B cell (primary cell): ENCODE results near the gene APOC3. TPM values are rescaled to one million over a fixed set of nuclear protein-coding genes. Genes with fewer than 3 reads are reported as not detected.

Experiments
- ATAC-seq: fragments of 200-7000 bp; cut with Tn5 transposase; one replicate; pipeline ENCODE4 v1.10.0; 2021; ENCODE audit warnings: low read depth, mild to moderate bottlenecking, moderate number of reproducible peaks, moderate library complexity
- CTCF ChIA-PET: fragments of 350-600 bp; sonication (Branson Sonifier 250); formaldehyde crosslinking; loops from one replicate; lab custom pipeline; 2021; ENCODE audit warnings: antibody characterized with exemption, inconsistent platforms; lab: Charles Lee
- POLR2A ChIA-PET: fragments of 350-600 bp; sonication (Branson Sonifier 250); formaldehyde crosslinking; loops from one replicate; lab custom pipeline; 2021; ENCODE audit warnings: antibody characterized with exemption; lab: Charles Lee
- DNase-seq: peaks from one replicate; pipeline ENCODE4 v3.0.0; 2013
- H2AFZ ChIP-seq: 2 replicates; pipeline ENCODE4 v1.6.1; 2012; ENCODE audit warnings: mild to moderate bottlenecking, low read depth, low read length; ENCODE audit not compliant: insufficient read depth, poor library complexity, severe bottlenecking
- H3K27ac ChIP-seq, 2 donors: 1 replicate in 1 of 2; 2 replicates in 1 of 2; pipeline ENCODE4 v1.5.1; 2012 to 2013; ENCODE audit warnings: low read length in 2 of 2, mild to moderate bottlenecking in 2 of 2, moderate library complexity in 1 of 2
- H3K27me3 ChIP-seq, 4 experiments: fragments of 200-600 bp in 1 of 4; sonication (generic) in 1 of 4; replicated peaks in 1 of 4; 1 replicate in 2 of 4; 2 replicates in 2 of 4; pipeline versions ENCODE4 v1.6.1 to v1.7.0; 2013 to 2016; ENCODE audit warnings: low read length in 3 of 4, mild to moderate bottlenecking in 2 of 4, mixed read lengths in 1 of 4, moderate library complexity in 1 of 4; ENCODE audit not compliant: insufficient read depth in 4 of 4, control insufficient read depth in 3 of 4; ENCODE audit errors: control extremely low read depth in 1 of 4
- H3K36me3 ChIP-seq, 2 experiments: replicated peaks in 1 of 2; 1 replicate in 1 of 2; 2 replicates in 1 of 2; pipeline versions ENCODE4 v1.6.1 to v1.7.1; 2013; ENCODE audit warnings: low read length in 1 of 2; ENCODE audit not compliant: insufficient read depth in 2 of 2, control insufficient read depth in 1 of 2; ENCODE audit errors: control extremely low read depth in 1 of 2, extremely low read depth in 1 of 2
- H3K4me1 ChIP-seq, 2 donors: fragments of 200-600 bp in 1 of 2; sonication (generic) in 1 of 2; 1 replicate in 1 of 2; 2 replicates in 1 of 2; pipeline versions ENCODE4 v1.5.1 to v1.6.1; 2013 to 2017; ENCODE audit warnings: low read length in 2 of 2; ENCODE audit not compliant: control insufficient read depth in 2 of 2, insufficient read depth in 2 of 2
- H3K4me2 ChIP-seq: replicated peaks from 2 replicates; pipeline ENCODE3; 2012; ENCODE audit warnings: mild to moderate bottlenecking, low read depth, low read length; ENCODE audit not compliant: poor library complexity, severe bottlenecking
- H3K4me3 ChIP-seq, 5 experiments: fragments of 200-600 bp in 1 of 5; sonication (generic) in 1 of 5; 1 replicate in 3 of 5; 2 replicates in 2 of 5; pipeline versions ENCODE4 v1.5.1 to v1.7.0; 2011 to 2016; ENCODE audit warnings: low read length in 4 of 5, mild to moderate bottlenecking in 4 of 5, low read depth in 2 of 5, control low read depth in 1 of 5, moderate library complexity in 1 of 5; ENCODE audit not compliant: insufficient read depth in 1 of 5; ENCODE audit errors: control extremely low read depth in 1 of 5, extremely low read depth in 1 of 5
- H3K79me2 ChIP-seq: fragments of 200-600 bp; sonication (generic); one replicate; pipeline ENCODE4 v1.6.0; 2016; ENCODE audit warnings: low read length; ENCODE audit not compliant: control insufficient read depth, insufficient read depth
- H3K9ac ChIP-seq: fragments of 200-600 bp; sonication (generic); 2 replicates; pipeline ENCODE4 v1.6.1; 2017; ENCODE audit warnings: mild to moderate bottlenecking, low read length, moderate library complexity
- H3K9me3 ChIP-seq, 3 donors: one replicate each; pipeline versions ENCODE4 v1.6.1 to v1.7.1; 2013; ENCODE audit warnings: low read length in 2 of 3; ENCODE audit not compliant: control insufficient read depth in 2 of 3, insufficient read depth in 1 of 3; ENCODE audit errors: control extremely low read depth in 1 of 3
- H4K20me1 ChIP-seq: 2 replicates; pipeline ENCODE4 v1.6.0; 2012; ENCODE audit warnings: mild to moderate bottlenecking, low read length; ENCODE audit not compliant: insufficient read depth, control insufficient read depth, poor library complexity, severe bottlenecking
- H3K27ac Mint-ChIP-seq: one replicate; pipeline ENCODE4 v1.8.0; 2021; ENCODE audit warnings: mixed read lengths
- H3K27me3 Mint-ChIP-seq: one replicate; pipeline ENCODE4 v1.8.0; 2021; ENCODE audit warnings: mixed read lengths
- H3K4me1 Mint-ChIP-seq: one replicate; pipeline ENCODE4 v1.8.0; 2021; ENCODE audit warnings: mixed read lengths
- H3K4me3 Mint-ChIP-seq: one replicate; pipeline ENCODE4 v1.8.0; 2021; ENCODE audit warnings: mixed read lengths
- H3K9me3 Mint-ChIP-seq: one replicate; pipeline ENCODE4 v1.8.0; 2022; ENCODE audit warnings: mixed read lengths; ENCODE audit not compliant: insufficient read depth
- CTCF ChIP-seq: fragments of 200-600 bp; IDR thresholded peaks from one replicate; pipeline ENCODE4 v1.8.0; 2022; ENCODE audit warnings: antibody characterized with exemption, mild to moderate bottlenecking
- EZH2 ChIP-seq: IDR thresholded peaks from 2 replicates; pipeline ENCODE4 v1.6.1; 2012; ENCODE audit warnings: borderline replicate concordance, low read depth, mild to moderate bottlenecking, moderate library complexity, low read length; ENCODE audit not compliant: insufficient read depth, poor library complexity, severe bottlenecking
- WGBS: methylation state at CpG from one replicate; pipeline ENCODE4 v1.1.5; 2013; ENCODE audit warnings: missing lambda C conversion rate; ENCODE audit not compliant: insufficient coverage; 5-methylcytosine and 5-hydroxymethylcytosine counted together
- intact Hi-C: fragments of 100-400 bp; cut with micrococcal nuclease; formaldehyde crosslinking; loops from one replicate; pipeline ENCODE4 v1.10.0; 2022
- polyA plus RNA-seq: library from polyadenylated mRNA; depleted of rRNA; stranded (reverse); fragments of >200 nt; gene quantifications from 2 replicates; pipeline ENCODE4 v1.2.3, GENCODE V29; 2012
- total RNA-seq, 2 donors: library from RNA; stranded (reverse); fragments of 120-200 nt in 1 of 2; gene quantifications; 1 replicate in 1 of 2; 2 replicates in 1 of 2; pipeline versions ENCODE4 v1.2.3 to v1.2.4, GENCODE V29; 2013 to 2022

The APOC3 gene
- total and polyA plus RNA-seq, 2 donors (not counting 1 experiment from before 2014, with no cell fraction given): not detected

GRCh38 chr11:116793772-116794097 is 36.0 kb upstream of the APOC3 start:
- intact Hi-C loops: loop anchor here (10.0 kb wide), 1 partner anchor 81 kb away; no protein-coding TSS in a partner anchor
- CTCF ChIA-PET: interaction anchor here (1.6 to 7.1 kb wide), 2 partner anchors 305 to 312 kb away, joined by 4 to 80 read pairs; no protein-coding TSS in a partner anchor
- H3K4me1 ChIP-seq: peaks cover 6 to 9% of the 10 kb centered on the region in 2 donors

GRCh38 chr11:116794851-116795250 is 34.9 kb upstream of the APOC3 start:
- no peak overlapping the region for H3K4me3 Mint-ChIP-seq
- no peaks in the 10 kb centered on the region for H3K9me3 ChIP-seq
- intact Hi-C loops: loop anchor here (10.0 kb wide), 1 partner anchor 80 kb away; no protein-coding TSS in a partner anchor
- H3K27ac Mint-ChIP-seq: no peak overlapping the region
- H3K27me3 ChIP-seq: peaks cover 0 to 10% (median 2%) of the 10 kb centered on the region in 4 experiments
- ChIA-PET POLR2A (no interaction called here), CTCF (interaction anchor here (1.6 kb wide), 1 partner anchor 304 kb away, joined by 4 read pairs; no protein-coding TSS in a partner anchor)
- H4K20me1 ChIP-seq: no peaks in the 10 kb centered on the region
- H3K4me3 ChIP-seq: no peak overlapping the region
- H3K27me3 Mint-ChIP-seq: peaks cover 27% of the 10 kb centered on the region
- H3K4me1 ChIP-seq: peaks cover 6 to 9% of the 10 kb centered on the region in 2 donors
- H3K4me2 ChIP-seq: no peak overlapping the region
- H3K27ac ChIP-seq: no peak overlapping the region
- ATAC-seq (no peak), DNase-seq (no peak)
- H2AFZ ChIP-seq: no peak overlapping the region
- no peak for TF ChIP-seq CTCF
- TF ChIP-seq EZH2: no peak
- H3K36me3 ChIP-seq: no peaks in the 10 kb centered on the region
- H3K9ac ChIP-seq: no peak overlapping the region
- no peaks in the 10 kb centered on the region for H3K9me3 Mint-ChIP-seq
- 95% methylated on average over 2 of the region's 2 CpGs for WGBS
- peaks cover 5% of the 10 kb centered on the region for H3K4me1 Mint-ChIP-seq
- no peaks in the 10 kb centered on the region for H3K79me2 ChIP-seq

More at GRCh38 chr11:116793772-116794097, 36.0 kb upstream of the APOC3 start:
- POLR2A ChIA-PET: interaction anchor here (0.6 kb wide), 1 partner anchor 312 kb away, joined by 4 read pairs; no protein-coding TSS in a partner anchor
- Histone ChIP-seq H3K36me3 (no peaks in the 10 kb centered on the region), H3K4me3 (no peak overlapping the region), H4K20me1 (no peaks in the 10 kb centered on the region), H3K79me2 (no peaks in the 10 kb centered on the region), H3K27ac (no peak overlapping the region), H3K4me2 (no peak overlapping the region), H2AFZ (no peak overlapping the region), H3K27me3 (peaks cover 0 to 10% (median 0%) of the 10 kb centered on the region in 4 experiments), H3K9me3 (no peaks in the 10 kb centered on the region), H3K9ac (no peak overlapping the region)
- peaks cover 7% of the 10 kb centered on the region for H3K4me1 Mint-ChIP-seq
- H3K9me3 Mint-ChIP-seq: no peaks in the 10 kb centered on the region
- no CpG with 5 or more reads among the region's 1 CpG for WGBS
- no peak for DNase-seq
- H3K4me3 Mint-ChIP-seq: no peak overlapping the region
- no peak for TF ChIP-seq EZH2
- TF ChIP-seq CTCF: no peak
- ATAC-seq: no peak
- H3K27ac Mint-ChIP-seq: no peak overlapping the region
- H3K27me3 Mint-ChIP-seq: peaks cover 18% of the 10 kb centered on the region
